ENCODE measurements around the gene ITPR1.

ITPR1 gene

GRCh38 chr3:4532535-4533112 is 39.5 kb downstream of the ITPR1 start:
- no peak for DNase-seq (ENCODE audit: low read depth in 2 of 2)

DNA sequence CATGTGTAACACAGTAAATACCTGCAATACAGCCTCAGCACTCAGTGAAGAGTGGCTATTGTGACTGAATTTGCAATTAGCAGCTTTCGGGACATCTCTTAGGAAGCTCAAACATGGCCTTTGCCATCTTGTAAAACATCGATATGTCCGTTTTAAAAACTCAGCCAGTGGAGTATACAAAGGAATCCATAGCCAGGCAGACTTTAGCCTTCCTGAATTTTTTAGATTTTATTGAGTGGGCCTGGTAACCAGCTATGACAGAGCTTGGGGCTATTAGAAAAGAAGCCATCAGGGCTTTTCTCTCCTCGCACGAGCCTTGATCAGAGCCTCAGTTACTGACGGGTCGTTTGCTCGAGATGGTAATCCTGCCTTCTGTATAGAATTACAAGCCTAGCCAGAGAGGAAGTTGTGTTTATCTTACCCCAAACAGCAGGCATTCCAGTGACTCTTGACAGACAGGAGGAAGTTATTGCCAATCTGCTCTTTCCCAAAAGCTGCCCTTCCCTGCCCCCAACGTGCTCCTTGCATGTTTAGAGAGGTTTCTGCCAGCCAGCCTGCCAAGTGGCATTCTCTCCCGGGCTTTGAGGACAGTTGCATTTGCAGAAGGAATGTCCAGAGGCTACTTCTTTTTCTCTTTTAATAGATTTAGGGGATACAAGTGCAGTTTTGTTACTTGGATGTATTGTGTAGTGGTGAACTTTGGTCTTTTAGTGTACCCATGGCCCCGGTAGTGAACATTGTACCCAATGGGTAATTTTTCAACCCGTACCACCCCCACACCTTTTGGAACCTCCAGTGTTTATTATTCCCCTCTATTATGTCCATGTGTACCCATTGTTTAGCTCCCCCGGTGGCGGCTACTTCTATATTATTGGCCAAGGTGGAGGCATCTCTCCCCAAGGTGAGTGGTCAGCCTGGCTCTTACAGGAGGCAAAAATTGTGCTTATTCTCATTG is 40.6 kb downstream of the ITPR1 start:
- DNase-seq (ENCODE audit: low read depth in 2 of 2), result no peak

DNA sequence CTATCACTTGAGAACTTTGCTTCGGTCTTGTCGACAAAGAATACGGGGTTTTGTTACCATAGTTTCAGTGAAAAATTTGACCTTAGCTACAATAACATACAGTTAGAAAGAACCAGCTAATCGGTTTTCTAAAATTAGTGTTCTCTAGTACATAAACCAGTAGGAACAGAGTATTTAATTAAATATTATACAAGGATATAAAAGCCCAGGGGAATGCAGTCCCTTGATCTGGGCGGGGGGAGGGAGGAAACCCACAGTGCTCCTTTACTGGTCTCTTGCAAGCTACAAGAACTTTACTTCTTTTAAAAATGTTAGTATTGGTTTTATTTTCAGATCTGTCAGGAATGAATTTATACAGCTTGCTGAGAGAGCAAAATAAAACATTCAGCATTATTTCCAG is 41.8 kb downstream of the ITPR1 start:
- no peak for DNase-seq (ENCODE audit: low read depth in 2 of 2)

DNA sequence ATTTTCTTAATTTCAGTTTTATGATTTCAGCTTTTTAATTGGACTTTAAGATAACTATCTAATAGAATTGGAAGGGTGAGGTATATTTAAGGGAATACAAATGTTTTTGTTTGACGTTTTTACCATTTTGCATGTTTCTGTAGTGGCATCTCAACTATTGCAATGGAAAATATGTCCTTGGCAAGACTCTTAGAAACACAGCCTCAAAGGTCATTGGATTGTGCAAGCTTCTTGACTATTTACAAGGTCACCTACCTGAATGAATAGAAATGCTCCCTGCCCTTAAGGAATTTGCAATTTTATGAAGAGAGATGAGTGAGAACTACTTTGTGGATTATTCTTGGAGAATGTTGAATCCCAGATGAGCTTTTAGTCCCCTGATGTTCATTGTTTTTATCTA is 43.1 kb downstream of the ITPR1 start:
- no peak for DNase-seq (ENCODE audit: low read depth in 2 of 2)

DNA sequence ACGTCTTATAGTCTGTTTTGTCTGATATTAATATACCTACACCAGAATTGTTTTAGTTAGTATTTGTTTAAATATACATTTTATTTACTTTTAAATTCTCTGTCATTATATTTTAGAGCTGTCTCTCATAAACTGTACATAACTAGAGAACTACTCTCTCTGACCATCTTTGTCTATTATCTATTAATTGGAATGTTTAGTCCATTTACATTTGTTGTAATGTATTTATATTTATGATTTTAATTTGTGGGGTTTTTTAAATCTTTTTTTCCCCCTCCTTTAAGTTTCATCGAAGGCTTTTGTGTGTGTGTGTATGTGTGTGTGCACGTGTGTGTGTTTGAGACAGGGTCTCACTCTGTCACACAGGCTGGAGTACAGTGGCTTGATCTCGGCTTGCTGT is 47.1 kb downstream of the ITPR1 start:
- no peak for DNase-seq (ENCODE audit: low read depth in 2 of 2)

- DNase-seq (ENCODE audit: low read depth in 2 of 2), result no peak
Measured at GRCh38 chr3:4543110-4543509, 50.0 kb downstream of the ITPR1 start.

DNA sequence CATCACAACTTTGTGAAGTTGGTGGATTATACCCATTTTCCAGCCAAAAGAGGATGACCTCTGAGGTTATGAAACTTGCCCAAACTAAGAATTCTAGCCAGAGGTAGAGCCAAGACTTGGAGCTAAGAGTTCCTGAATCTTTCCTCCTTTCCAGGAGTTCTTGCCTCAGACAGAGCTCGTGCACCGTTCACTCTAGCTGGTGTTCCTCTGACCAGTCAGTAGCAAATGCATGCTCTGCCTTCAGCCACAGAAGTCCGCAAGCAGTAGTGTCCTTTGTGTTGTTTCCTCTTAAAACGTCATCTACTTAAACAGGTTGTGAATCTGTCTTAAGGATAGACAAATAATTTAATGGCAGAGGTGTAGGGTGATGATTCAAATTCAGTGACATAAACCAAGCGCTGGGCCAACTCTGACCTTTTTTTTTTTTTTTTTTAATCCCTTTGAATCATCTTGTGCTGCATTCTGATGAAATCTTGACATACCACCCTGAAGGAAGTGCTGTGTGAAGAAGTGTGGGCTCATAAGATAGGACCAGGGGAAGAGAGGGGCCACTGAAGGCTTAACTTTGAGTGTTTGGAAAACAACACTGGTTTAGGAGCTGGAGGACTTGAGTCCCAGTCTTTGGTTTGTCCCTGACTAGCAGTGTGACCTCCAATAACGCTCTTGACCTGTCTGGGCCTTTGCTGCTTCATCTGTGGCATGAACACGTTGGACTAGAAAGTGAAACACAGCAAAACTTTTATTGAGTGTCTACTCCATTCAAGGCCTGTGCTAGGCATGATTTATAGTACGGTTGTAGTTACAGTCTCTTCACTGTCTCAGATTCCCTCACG is 53.4 kb downstream of the ITPR1 start:
- no peak for DNase-seq (ENCODE audit: low read depth in 2 of 2)

DNA sequence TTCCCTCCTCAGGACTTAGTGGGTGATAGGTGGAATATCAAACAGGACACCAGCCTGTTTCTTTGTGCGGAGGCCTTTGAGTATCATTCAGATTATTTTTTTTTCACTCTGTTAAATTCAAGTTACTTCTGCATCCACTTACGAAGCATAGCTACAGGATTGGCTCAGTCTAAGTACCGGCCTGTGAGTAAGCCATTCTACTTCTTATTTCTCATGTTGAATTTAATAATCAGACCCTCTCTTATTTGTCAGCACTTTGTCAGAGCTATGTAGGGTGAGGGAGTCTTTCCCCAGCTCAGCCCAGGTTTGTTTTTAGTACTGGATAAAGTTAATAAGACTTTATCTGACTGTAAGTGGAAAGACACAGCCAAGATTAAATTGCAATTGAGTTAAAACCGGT is 54.7 kb downstream of the ITPR1 start:
- no peak for DNase-seq (ENCODE audit: low read depth in 2 of 2)

DNA sequence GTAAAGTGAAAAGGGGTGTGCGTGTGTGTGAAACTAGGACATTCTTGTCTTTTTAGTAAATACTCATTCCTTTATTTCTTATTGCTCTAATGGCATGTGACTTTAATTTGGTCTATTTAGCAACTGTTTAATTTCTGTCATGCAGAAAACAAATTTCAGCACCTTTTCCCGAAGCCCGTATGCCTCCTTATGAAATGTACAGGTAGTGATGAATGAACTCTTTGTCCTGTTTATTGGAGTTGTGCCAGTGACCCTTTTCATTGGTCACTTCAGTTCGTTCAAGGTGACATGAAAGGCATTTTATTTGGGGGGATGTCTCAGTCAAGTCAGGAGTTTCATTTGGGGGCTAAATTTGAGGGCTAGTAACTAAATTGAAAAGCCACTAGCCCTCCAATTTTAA is 55.2 kb downstream of the ITPR1 start:
- no peak for DNase-seq (ENCODE audit: low read depth in 2 of 2)

DNA sequence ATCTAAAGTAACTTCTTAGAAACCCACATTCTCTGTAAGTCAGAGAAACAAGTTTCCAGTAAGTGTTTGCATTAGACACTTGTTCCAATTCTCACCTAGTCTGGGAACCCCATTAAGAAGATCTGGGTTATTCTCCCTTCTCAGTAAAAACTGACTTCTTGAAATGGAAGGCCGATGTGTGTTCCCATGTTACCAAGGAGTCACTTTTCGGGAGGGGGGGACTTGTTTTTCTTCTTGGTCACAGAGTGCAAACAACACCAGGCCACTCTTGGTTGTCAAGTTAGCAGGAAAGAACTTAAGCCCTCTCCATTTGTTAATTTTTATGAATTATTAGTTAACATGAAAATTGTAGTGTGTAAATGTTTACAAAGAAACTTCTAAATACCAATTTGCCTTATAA is 55.6 kb downstream of the ITPR1 start:
- no peak for DNase-seq (ENCODE audit: low read depth in 2 of 2)

GRCh38 chr3:4549896-4550295 is 56.7 kb downstream of the ITPR1 start:
- DNase-seq (ENCODE audit: low read depth in 2 of 2), result no peak

DNA sequence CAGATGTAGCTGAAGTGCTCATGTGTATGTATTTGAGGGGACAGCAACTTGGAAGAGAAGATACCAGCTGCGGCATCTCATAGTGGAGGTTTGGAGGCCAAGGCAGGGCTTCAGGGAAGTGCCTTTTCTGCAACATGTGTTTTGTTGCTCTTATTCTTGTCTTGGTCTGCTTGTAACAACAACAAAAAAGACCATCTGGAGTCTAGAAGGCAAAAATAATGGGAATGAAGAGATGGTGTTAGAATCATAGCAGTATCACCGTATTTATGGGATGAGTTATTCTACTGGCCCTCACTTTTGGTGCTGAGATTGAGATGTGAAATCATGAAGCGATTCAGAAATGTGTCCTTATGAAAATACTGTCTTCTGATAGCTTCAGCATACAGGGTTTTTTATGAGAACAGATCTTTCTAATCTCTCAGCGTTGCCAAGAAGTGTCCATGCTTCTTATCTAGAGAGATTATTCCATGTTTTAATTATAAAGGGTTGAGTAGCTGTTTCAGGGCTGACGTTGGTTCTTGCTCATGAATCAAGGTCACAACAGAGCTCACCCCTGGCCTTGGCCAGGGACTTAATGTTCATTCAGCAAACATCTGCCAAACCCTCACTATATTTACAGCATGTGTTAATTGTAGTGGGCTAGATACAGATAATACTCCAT is 58.0 kb downstream of the ITPR1 start:
- no peak for DNase-seq (ENCODE audit: low read depth in 2 of 2)

GRCh38 chr3:4551794-4552442 is 58.8 kb downstream of the ITPR1 start:
- DNase-seq (ENCODE audit: low read depth in 2 of 2), result no peak

- DNase-seq (ENCODE audit: low read depth in 2 of 2), result no peak
Measured at GRCh38 chr3:4552811-4553210, 59.7 kb downstream of the ITPR1 start.

- DNase-seq (ENCODE audit: low read depth in 2 of 2), result no peak
Measured at GRCh38 chr3:4561661-4562060, 68.5 kb downstream of the ITPR1 start.

- DNase-seq (ENCODE audit: low read depth in 2 of 2), result no peak
Measured at GRCh38 chr3:4562595-4562994, 69.4 kb downstream of the ITPR1 start.

DNA sequence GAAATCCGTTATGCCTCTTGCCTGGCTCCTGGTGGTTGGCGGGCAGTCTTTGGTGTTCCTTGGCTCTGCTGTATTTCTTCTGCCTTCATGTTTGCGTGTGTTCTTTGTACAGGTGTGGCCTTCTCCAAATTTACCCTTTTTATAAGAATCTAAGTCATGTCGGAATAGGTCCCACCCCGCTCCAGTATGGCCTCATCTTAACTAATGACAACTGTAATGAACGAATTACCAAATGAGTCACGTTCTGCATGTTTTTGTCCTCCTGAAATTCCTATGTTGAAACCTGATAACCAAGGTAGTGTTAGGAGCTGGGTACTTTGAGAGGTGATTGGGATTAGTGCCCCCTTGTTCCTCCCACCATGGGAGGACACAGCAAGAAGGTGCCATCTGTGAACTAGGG is 71.1 kb downstream of the ITPR1 start:
- no peak for DNase-seq (ENCODE audit: low read depth in 2 of 2)

DNA sequence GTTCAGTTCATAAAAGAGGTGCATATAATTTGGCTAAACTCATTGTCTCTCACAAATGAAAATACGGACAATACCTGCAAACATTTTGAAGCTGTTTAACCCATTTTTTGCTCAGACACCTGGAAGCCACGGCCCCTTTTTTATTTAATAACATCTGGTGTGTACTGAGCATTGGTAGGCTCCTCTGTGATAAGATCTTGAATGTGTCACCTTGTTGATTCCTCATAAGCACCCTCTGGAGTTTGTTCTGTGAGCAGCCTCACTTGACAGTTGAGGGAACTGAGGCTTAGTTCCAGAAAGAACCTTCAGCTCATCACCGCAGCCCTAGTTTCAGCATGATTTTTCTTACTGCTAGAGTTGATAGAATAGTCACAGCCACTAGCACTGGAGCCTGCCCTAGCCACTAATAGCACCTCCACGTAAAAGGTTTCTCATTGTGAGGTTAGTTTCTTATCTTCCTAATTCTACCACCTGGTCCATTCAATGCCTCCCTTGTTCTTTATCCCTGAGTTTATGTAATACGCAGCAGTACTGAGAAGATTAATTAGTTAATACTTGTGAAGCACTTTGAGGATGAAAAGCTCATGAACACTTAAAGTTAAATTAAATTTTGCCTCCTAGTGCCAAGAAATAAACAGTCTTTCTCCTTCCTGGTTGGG is 71.9 kb downstream of the ITPR1 start:
- no peak for DNase-seq (ENCODE audit: low read depth in 2 of 2)

DNA sequence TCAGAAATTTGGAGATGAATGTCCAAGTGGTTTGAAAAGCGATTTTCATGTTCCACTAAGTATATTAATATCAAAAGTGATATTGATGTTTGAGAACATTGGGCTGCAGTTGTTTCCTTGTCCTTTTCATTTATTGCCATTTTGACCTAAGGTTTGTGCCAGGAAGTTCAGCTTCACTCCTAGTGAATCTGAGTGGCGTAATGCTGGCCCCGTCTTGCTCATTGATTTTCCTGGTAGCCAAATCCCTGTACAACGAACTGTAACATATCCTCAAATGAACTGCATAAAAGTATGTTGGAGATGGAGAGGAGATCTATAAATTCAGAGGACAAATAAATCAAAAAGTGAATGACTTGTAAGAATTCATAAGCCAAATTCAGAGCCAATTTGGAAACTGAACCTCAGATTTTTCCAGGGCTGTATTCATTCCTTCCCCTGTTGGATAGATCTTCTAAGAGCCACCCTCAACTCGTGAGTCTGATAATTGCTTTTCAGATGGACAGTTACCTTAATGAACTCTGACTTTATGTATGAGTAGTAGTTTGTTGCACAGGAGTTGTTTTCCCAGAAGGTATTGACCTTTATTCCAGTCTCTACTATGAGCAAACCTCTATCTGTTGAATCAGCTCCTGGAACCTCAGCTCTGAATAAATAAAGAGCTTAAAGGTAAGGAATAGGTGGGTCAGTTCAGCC is 72.8 kb downstream of the ITPR1 start:
- DNase-seq (ENCODE audit: low read depth in 2 of 2), result no peak

DNA sequence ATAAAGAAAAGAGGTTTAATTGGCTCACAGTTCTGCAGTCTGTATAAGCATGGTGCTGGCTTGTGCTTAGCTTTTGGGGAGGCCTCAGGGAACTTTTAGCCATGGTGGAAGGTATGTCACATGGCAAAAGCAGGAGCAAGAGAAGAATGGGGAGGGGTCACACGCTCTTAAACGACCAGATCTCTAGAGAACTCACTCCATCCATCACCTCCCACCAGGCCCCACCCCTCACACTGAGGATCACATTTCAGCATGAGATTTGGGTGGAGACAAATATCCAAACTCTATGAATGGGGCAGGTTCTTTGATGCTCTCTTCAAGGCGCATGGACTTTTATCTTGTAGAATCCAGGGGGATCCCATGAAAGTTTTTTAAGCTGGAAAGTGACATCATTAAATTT is 75.7 kb downstream of the ITPR1 start:
- no peak for DNase-seq (ENCODE audit: low read depth in 2 of 2)
